ENCODE data around the gene C4BPA.

Gene C4BPA

DNA sequence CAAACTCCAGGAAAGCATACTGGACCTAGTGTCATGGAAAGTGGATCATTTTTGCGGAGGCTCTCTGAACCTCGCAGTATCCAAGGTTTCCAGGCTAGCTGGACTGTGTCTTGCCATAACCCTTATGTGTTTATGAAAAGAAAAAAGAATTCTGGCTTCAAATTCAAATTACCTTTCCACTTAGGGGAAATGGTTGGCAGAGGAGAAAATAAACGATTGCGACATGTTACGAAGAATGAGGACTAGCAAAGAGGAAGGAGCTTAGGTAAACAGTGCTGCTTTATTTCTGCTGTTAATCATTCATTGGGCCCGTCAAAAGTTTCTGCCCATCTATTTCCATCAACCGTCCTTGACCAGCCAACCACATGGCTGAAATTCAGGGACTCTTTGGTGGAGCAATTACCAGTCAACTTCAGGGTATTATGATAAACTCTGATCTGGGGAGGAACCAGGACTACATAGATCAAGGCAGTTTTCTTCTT, at the start of gene C4BPA:
Gene C4BPA, plus strand, starts transcription at position 342 of the 482 bp plus-strand sequence. CDS start 8,793 bp downstream, outside the sequence.
- DNase-seq (ENCODE audit: low read depth) = no peak

DNA sequence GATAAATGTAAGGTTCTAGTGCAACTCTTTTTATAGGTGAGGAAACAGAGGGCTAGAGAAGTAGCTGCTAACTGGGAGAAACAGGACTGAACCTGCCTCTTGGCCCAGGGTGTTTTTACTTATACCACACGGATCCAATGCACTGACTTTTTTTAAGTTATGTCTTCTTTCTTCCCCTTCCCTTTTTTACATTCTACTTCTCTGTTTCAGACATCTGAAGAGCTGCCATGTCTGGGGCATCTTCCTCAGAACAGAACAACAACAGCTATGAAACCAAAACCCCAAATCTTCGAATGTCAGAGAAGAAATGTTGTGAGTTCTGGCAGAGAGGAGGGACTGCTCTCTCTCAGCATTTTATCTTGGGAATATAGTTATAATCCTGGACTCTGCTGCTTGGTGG, 49.5 kb upstream of the C4BPA start:
- DNase-seq (ENCODE audit: low read depth) = no peak

DNA sequence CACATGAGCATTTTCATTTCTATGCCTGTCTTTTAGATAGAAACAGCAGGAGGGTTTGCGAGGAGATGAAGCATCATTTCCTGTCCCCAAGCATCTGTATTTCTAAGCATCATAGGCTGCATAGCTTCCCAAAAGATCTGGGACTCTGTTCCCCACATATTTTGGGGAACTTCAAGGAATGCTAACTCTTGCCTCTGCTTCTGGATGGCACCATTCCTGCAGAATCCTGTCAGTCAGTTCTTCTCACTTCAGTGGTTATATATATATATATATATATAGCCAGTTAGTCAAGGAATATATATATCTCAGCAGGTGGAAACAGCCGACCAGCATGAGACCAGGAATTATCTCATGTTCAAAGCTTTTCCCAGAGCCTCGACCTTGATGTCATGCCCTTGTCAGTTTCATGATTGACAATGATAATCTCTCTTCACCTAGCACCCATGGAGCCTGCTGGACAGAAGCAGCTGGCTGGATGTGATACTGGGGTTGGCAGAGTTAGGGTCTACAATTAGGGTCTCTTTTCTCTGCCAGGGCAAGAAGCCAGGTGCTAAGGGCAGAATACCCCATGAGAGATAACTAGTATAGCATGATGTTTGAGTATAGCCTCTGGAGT, 48.5 kb upstream of the C4BPA start:
- no peak for DNase-seq (ENCODE audit: low read depth)

DNA sequence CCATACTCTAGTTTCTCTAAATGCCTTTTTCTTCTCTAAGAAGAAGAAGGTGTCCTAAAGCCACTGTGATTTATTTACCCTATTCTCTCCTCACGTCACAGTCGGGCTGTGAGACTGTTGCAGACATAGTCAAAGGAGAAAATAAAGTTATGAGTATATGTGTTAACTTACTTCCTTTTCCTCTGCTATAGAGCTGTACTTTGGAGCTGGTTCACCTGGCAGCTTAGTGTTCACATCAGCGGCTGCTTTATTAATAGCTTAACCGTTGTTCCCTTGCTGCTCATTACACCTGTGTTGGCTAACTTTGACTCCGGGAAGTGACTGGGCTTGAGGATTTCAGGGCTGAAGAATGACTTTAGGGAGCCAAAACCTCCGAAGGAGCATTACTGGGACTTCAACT, 47.4 kb upstream of the C4BPA start:
- no peak for DNase-seq (ENCODE audit: low read depth)

DNA sequence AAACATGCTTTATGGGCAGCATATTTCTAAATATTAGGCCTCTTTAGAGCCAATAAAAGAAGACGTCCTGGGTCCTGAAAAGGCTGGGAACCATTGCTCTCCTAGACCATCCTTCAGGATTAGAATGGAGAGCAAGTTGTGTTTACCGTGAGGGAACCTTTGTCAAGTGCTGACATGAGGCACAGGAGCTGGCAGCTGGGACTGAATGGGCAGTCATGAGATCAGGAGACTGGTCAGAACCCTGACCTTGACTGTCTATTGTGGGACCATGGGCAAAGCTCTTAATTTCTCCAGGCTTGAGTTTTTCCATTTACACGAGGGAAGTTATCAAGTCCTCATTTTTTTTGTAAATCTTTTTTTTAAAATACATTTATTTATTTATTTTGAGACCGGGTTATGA, 45.8 kb upstream of the C4BPA start:
- DNase-seq (ENCODE audit: low read depth) = no peak

DNA sequence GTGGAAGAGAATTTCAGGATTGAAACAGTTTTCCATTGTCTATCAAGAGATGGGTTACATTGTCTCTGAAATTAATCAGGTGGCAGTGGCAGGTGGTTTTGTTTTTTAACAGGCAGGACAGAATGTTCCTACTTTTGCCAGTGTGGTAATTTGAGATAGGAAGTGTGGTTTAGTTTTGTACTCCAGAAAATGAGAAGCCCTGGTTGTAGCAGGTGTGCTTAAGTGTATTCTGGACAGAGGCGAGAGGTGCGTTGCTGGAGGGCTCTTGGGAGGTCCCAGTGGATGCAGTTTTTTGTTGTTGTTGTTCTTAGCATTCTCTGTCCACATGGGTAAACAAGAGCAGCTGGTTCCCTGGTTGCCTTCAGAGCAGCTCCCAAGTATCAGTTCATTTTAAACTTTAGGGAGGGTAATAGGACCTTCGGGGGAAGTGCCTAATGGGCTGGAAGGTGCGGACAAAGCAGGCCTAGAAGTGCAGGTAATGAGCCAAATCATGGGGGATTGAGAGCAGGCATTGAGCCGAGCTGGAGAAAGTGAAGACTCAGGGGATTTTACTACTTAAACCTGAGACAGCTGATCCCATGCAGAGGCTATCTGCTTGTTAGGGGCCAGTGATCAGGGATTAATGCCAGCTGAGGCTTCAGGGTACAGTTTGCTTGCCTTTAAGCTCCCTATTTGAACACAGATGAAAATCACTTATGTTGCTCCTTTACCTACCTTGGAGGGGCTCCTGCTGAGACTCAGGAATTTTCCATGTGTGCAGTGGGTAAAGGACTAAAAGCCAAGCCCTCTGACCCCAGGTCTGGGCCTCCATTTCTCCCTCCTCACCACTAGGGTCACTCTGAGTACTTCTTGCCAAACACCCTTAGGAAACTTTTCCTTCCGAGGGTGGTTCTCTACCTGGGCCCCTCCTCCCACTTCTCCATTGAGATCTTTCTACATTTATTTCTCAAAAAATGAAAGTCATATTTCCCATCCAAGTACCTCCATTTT, 44.9 kb upstream of the C4BPA start:
- no peak for DNase-seq (ENCODE audit: low read depth)

DNA sequence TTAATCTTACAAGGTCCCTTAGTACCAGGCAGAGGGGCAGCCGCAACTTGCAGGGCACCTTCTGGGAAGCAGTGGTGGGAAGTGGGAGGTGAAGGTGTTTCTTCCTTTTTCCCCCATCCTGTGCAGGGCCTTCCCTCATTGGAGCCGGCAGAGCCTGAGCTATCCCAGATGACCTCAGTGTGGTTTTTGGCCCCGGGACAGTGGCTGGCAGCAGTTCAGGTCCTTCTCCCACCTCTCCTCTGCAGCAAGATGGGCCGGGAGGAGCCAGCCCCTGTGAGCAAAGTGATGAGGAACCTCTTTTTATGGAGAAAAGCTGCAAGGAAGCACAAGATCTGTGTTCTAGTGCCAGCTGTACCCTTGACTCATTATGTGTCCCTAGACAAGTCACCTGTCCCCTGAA, 44.2 kb upstream of the C4BPA start:
- DNase-seq (ENCODE audit: low read depth) = no peak

DNA sequence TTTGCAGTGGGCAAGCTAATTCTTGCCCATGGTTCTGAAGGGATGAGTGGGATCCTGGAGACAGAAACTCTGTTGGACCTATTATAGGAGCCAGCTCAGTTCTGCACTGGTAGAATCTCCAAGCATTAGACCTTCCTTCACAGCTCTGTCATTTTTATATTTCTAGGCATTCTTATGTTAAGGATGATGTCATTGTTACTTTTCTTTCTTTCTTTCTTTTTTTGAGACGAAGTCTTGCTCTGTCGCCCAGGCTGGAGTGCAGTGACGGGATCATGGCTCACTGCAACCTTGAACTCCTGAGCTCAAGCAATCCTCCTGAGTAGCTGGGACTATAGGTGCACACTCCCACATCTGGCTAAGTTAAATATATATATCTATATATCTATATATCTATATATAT, 43.4 kb upstream of the C4BPA start:
- DNase-seq (ENCODE audit: low read depth) = no peak

DNA sequence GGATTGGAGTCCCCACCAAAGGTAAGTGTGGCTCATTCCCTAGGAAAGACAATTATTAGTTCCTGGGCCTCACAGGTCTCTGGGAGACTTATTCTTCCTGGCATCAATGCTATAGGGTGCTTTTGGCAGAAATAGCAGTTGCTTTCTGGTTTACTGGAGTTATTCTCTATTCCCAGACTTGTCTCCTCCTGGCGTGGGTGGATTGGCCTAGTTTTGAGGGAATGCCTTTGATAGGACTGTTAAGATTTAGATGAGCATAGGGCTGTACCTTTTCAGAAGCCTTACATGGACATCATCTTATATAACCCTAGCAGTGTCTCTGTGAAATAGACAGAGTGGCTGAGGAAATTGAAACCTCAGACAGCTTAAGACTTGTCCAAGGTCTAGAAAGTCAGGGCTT, 42.0 kb upstream of the C4BPA start:
- DNase-seq (ENCODE audit: low read depth) = no peak

DNA sequence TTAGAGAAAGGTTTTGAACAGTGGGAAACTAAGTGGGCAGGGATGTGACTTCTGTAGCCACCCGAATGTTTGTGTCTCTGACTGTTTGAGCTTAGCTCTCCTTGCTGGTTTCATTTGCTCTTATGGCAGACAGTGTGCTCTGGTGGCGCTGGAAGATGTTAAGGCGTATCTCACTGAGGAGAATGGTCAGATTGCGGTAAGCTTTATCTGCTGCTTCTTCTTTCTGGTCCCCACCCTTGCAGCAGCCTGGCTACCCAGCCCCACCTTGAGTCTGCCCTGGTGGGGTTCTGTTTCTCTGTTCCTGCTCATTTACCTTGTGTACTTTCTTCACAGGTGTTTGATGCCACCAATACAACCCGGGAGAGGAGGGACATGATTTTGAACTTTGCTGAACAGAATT, 41.0 kb upstream of the C4BPA start:
- DNase-seq (ENCODE audit: low read depth) = no peak

DNA sequence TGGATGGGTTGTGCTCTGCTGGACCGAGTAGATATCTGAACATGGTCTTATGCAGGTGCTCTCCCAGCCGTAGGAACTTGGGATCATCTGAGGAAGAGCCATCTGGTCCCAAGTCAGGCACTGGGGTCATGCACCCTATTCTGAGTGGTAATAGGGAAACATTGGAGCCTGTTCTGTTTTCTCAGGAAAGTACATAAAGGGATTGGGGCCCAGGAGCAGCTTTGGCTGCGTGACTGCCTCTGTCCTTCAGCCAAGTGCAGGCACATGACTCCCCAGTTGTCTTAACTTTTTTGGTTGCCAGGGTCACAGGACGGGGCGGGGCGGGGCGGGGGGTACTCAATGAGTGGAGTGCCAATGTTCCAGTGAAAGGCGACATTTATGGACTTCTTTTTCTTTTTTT, 39.5 kb upstream of the C4BPA start:
- DNase-seq (ENCODE audit: low read depth) = no peak

DNA sequence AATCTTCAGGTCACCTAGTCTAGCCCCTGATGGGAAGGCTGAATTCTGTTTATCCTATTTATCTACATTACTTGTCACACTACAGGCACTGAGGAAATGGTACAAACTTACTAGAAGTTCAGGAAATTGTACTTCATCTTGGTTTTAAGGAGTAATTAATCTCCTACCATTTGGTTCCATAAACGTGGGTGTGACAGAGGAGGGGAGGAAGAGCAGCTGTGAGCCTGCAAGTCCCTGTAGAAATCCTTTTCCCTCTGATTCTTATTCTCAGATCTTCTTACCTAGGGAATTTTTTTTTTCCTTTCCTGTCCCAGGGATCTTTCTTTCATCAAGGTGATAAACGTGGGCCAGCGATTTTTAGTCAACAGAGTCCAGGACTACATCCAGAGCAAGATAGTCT, 36.8 kb upstream of the C4BPA start:
- no peak for DNase-seq (ENCODE audit: low read depth)

DNA sequence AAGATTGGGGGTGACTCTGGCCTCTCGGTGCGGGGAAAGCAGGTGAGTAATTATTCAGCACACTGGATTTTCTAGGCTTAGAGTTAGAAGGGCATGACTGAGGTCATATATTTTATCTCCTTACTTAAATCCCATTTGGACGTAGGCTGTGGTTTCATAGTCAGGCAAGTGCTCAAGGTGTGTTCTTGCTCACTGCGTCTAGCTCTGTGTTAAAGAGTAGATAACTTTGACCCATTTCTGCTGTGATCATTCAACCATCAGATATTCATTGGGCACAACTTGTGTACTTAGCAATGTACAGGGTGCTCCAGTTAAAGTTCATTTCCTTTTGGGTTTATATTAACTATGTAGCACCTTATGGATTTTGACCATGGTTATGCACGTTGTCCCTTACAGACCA, 36.4 kb upstream of the C4BPA start:
- no peak for DNase-seq (ENCODE audit: low read depth)

DNA sequence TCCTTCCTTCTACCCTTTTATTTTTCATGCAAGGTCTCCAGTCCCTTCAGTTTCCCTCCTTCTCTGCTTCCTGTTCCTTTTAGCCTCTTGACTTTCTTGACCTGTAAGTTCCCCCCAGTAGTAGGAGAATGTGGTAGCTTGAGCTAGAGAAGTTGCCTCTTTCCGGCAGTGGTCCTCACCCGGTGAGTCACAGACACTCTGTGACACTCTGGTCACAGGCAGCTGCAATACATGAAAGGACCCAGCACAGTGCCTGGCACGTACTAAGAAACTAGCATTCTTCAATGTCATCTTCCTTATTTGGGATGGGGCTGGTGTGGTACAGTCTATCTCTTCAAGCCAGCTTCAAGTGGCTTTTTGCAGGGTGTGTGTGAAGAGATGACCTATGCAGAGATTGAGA, 35.0 kb upstream of the C4BPA start:
- no peak for DNase-seq (ENCODE audit: low read depth)

DNA sequence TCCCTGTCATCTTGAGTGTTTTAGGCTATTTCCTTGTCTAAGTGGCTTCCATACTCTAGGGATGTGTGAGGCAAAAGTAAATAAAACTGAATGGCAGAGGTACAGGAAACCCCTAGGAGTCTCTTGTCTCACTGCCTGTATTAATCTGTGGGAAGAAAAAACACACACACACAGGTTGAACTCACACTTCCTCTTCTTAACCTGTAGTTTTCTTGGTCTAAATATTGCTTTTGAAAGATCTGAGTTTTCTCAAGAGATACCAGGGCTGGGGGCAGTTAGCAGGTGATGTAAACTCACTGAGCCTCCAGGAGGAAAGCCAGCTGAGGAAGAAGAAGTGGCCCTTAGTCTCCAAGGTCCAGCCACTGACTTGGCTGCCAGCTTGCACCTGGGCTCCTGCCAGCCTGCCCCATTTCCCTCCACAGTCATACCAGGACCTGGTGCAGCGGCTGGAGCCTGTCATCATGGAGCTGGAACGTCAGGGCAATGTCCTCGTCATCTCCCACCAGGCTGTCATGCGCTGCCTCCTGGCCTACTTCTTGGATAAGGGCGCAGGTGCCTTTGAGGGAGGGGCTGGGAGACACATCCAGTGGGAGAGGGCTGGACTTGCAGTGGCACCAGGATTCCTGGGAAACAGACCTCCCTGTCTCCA, 34.1 kb upstream of the C4BPA start:
- DNase-seq (ENCODE audit: low read depth) = no peak

DNA sequence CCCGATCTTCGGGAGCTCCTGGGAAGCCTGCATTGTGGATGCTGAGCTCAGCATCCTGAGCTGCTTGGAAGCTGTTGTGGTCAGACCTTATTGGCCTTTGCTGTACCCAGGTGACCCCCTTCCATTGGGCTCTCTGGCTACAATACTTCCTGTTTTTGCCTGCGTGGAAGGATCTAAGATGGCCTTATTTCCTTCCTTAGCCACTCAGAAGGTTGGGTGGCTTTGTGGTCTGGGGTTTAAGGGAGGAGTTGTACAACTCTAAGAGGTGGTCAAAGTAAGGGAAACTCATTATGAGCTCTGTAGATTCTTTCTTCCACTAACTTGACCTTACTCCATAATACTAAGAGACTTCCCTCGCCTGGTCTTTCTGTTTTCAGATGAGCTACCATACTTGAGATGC, 33.2 kb upstream of the C4BPA start:
- DNase-seq (ENCODE audit: low read depth) = no peak

DNA sequence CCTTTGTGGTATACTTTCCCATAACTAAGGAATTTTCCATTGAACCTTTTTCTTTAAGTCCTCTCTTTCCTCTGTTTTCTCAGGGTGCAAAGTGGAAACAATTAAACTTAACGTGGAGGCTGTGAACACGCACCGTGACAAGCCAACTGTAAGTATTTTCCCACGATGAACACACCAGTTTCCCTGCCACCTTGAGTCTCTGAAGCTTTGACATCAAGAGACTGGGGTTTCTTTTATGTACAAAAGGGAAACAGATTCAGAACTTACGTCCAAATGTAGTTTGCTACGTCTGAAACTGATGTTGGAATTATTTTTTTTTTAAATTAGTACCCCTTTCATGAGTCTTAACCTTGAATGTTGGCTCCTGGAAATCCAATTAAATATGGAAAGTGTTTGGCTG, 32.6 kb upstream of the C4BPA start:
- no peak for DNase-seq (ENCODE audit: low read depth)

DNA sequence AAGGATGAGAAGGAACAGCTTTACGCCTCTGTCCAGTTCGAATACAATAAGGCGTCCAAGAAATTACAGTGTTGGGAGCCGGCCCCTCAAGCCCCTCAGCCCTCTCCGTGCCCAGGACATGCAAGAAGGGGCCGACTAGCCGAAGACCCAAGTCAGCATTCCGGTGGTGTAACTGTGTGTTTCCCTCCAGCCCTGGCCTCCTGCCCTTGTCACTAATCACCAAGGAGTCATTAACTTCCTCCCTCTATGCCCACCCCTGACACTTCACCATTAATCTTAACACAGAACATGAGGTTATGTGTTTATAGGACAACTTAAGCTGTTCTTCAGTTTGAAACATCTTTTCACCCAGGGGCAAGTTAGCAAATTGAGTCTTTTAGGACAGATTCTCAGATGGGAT, 31.8 kb upstream of the C4BPA start:
- DNase-seq (ENCODE audit: low read depth) = no peak

DNA sequence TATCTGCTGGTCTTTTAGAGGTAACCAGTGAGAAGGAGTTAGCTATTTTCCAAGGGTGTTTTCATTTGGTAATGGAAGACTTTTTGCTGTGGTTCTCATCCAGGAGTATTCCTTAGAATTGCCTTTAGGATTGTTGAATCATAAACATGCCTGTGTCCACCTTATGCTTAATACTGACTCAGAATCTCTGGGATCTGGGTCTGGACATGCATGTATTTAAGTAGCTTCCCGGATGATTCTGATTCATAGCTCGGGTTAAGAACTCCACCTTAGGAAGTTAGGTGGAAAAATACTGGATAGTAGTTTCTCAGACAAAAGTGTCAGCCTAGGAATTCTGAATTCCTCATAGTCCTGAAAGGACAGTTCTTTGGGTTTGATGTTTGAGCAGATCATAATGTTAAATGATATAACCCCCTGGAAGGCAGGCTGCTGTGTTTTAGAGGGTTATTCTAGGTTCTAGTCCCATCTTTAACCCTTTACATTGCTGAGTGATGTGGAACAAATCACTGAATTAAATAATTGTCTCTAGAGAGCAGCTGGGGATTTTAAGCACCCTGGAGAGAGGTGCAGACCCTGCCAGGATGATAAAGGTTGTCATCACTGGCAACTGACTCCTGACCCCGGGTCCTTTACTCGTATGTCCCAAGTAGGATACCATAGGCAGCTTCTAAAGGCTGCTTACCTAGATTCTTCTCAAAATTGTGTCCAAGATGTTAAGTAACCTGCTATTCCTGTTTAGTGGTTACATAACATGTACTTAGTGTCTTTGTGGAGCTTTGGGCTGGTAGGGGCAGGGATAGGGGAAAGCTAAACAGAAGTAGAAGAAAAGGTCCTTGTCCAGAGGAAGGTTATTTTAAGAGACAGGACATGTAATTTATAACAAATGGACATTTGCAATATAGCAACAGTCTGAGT, 29.9 kb upstream of the C4BPA start:
- no peak for DNase-seq (ENCODE audit: low read depth)

DNA sequence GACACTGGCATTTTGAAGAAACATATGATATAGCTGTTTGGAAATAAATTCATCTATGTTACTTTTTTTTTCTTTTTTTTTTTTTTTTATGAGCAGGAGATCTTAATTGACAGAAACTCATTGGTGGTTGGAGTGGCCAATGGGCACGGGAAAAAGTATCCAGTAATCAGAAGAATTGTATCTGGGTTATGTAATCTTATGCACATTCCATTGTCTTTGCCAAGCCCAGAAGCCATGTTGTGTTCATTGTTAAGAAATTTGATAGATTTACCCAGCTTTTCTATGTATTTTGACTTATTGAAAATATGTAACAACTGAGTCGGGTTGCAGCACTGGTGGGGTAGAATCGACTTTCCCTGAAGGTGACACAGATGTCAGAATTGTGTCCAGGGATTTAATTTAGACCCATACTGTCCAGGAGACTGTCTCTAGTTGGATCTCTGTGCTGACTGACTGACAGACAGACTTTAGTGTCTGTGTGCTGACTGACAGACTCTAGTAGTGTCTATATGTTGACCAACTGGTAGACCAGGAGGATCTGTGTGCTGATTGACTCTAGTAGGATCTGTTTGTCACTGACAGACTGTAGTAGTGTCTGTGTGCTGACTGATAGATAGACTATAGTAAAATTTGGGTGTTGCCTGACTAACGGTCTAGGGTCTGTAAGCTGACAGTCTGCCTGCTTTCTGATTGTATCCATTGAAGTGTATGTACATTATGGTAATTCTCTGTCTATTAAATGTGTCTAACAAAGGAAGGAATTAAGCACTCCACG, 27.7 kb upstream of the C4BPA start:
- no peak for DNase-seq (ENCODE audit: low read depth)

DNA sequence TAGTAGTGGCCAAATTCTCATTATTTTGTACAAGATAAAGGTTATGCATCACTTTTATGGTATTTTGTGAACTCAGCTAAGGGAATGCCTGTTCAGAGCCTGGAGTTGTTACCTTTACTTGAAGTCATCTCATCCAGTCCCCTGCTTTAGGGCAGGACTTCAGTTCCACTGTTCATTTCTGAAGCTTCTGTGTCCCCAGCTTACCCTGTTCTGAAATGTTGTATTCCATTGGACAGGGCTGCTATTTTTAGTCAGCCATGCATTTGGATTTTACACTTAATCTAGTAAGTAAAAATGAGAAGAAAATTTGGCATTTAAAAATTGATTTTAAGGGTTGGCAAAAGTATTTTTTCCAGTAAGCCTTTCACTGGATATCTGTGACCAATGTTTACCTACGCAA, 27.0 kb upstream of the C4BPA start:
- no peak for DNase-seq (ENCODE audit: low read depth)
